GM23248 (cell line): ENCODE data around the gene HNF4A. TPM values are rescaled to one million over a fixed set of nuclear protein-coding genes. Genes with fewer than 3 reads are reported as not detected.
"Not testable (repeated sequence)": the region's sequence is repeated elsewhere in the genome, so short reads cannot be mapped to it uniquely, and the experiment has no call there.

ENCODE experiments used
- DNase-seq: peaks from one replicate; pipeline ENCODE4 v3.0.0-alpha.2; 2015
- H2AFZ ChIP-seq: fragments of 200-600 bp; sonication (generic); 2 replicates; pipeline ENCODE4 v1.6.1; 2016; ENCODE audit warnings: antibody characterized with exemption
- H3F3A ChIP-seq: fragments of 200-600 bp; sonication (generic); 2 replicates; pipeline ENCODE4 v1.6.1; 2016; ENCODE audit warnings: mild to moderate bottlenecking, antibody characterized with exemption, mixed run types; ENCODE audit not compliant: insufficient read depth
- H3K27ac ChIP-seq: fragments of 200-600 bp; sonication (generic); 2 replicates; pipeline ENCODE4 v1.5.1; 2016; ENCODE audit warnings: mild to moderate bottlenecking
- H3K27me3 ChIP-seq: fragments of 200-600 bp; sonication (generic); replicated peaks from 2 replicates; pipeline ENCODE4 v1.6.1; 2016; ENCODE audit warnings: mild to moderate bottlenecking; ENCODE audit not compliant: insufficient read depth
- H3K36me3 ChIP-seq: fragments of 200-600 bp; sonication (generic); 2 replicates; pipeline ENCODE4 v1.6.1; 2016; ENCODE audit warnings: low read depth, mild to moderate bottlenecking
- H3K4me1 ChIP-seq: fragments of 200-600 bp; sonication (generic); 2 replicates; pipeline ENCODE4 v1.6.1; 2016; ENCODE audit warnings: mild to moderate bottlenecking; ENCODE audit not compliant: insufficient read depth
- H3K4me2 ChIP-seq: fragments of 200-600 bp; sonication (generic); one replicate; pipeline ENCODE4 v1.6.1; 2016; ENCODE audit warnings: mild to moderate bottlenecking; ENCODE audit not compliant: unreplicated experiment
- H3K4me3 ChIP-seq: fragments of 200-600 bp; sonication (generic); 2 replicates; pipeline ENCODE4 v1.5.1; 2016; ENCODE audit warnings: mild to moderate bottlenecking
- H3K79me2 ChIP-seq: fragments of 200-600 bp; sonication (generic); 2 replicates; pipeline ENCODE4 v1.6.1; 2016; ENCODE audit warnings: mild to moderate bottlenecking; ENCODE audit not compliant: insufficient read depth
- H3K9ac ChIP-seq: fragments of 200-600 bp; sonication (generic); 2 replicates; pipeline ENCODE4 v1.6.1; 2016; ENCODE audit warnings: mild to moderate bottlenecking
- H3K9me2 ChIP-seq: fragments of 200-600 bp; sonication (generic); 2 replicates; pipeline ENCODE4 v1.6.1; 2016; ENCODE audit warnings: mixed run types, mild to moderate bottlenecking, moderate library complexity; ENCODE audit not compliant: insufficient read depth
- H3K9me3 ChIP-seq: fragments of 200-600 bp; sonication (generic); one replicate; pipeline ENCODE4 v1.6.1; 2017; ENCODE audit warnings: low read depth
- H4K20me1 ChIP-seq: fragments of 200-600 bp; sonication (generic); 2 replicates; pipeline ENCODE4 v1.6.0; 2016; ENCODE audit not compliant: insufficient read depth
- EZH2 ChIP-seq: fragments of 200-600 bp; sonication (generic); IDR thresholded peaks from 2 replicates; pipeline ENCODE4 v1.6.1; 2018; ENCODE audit warnings: antibody characterized with exemption, mild to moderate bottlenecking; ENCODE audit not compliant: insufficient read depth, poor library complexity, severe bottlenecking
- EZH2phosphoT487 ChIP-seq: fragments of 200-600 bp; sonication (generic); IDR thresholded peaks from 2 replicates; pipeline ENCODE4 v1.6.1; 2018; ENCODE audit warnings: antibody characterized with exemption, moderate library complexity, mild to moderate bottlenecking, low read depth; ENCODE audit not compliant: insufficient read depth
- WGBS, 2 experiments: methylation state at CpG; one replicate each; pipeline ENCODE4 v1.1.6; 2015 to 2017; ENCODE audit warnings: low lambda C conversion rate in 2 of 2, low coverage in 1 of 2; ENCODE audit errors: missing lambda C conversion rate in 2 of 2; 5-methylcytosine and 5-hydroxymethylcytosine counted together
- in situ Hi-C: fragments of 300-500 bp; cut with MboI; formaldehyde crosslinking; loops from 2 replicates; pipeline ENCODE4 v1.15.0; 2020
- polyA plus RNA-seq: library from polyadenylated mRNA; unstranded; fragments of >200 nt; fragmentation: Nextera tagmentation; extraction: Ambion mirVana; gene quantifications from 2 replicates; pipeline ENCODE4 v1.2.1, GENCODE V29; 2016
- total RNA-seq: library from RNA; depleted of rRNA; stranded (reverse); fragments of >200 nt; shearing (Covaris generic); gene quantifications from 2 replicates; pipeline ENCODE4 v1.2.3, GENCODE V29; 2014

HNF4A gene
- total and polyA plus RNA-seq, 2 experiments from 2014 or later: not detected

DNA sequence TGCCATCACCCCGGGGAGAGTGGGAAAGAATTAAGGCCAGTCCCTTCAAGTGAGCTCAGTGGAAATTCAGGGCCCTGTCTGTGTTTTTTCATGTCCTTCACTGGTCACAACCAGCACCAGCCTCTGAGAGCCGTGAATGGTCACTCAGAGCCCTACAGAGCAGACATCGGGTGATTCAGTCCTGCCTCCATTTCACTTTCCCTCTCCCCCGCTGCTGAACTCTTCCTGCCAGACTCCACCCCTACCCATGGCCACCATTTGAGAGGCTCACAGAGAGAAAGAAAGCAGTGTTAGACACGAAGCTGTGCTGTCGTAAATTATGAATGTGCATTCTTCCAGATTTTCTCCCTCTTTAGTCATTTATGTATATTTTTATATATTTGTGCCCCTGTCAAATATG, 13.3 kb upstream of the HNF4A start:
- no peak overlapping the region for H3K4me2 ChIP-seq
- H3K27ac ChIP-seq: no peak overlapping the region
- H3K9me2 ChIP-seq: no peaks in the 10 kb centered on the region
- H3F3A ChIP-seq: no peaks in the 10 kb centered on the region
- TF ChIP-seq EZH2 (no peak), EZH2phosphoT487 (no peak)
- H3K4me3 ChIP-seq: no peak overlapping the region
- no peaks in the 10 kb centered on the region for H3K9me3 ChIP-seq
- H3K79me2 ChIP-seq: no peaks in the 10 kb centered on the region
- DNase-seq: peak; percentile 39
- no peaks in the 10 kb centered on the region for H3K36me3 ChIP-seq
- peak overlapping the region; percentile 50 for H2AFZ ChIP-seq
- H4K20me1 ChIP-seq: no peaks in the 10 kb centered on the region
- H3K4me1 ChIP-seq: no peaks in the 10 kb centered on the region
- in situ Hi-C loops: no loop called here
- no peak overlapping the region for H3K9ac ChIP-seq
- WGBS, 2 experiments: 20 to 28% methylated on average over 6 of the region's 6 CpGs
- H3K27me3 ChIP-seq: peaks cover 1% of the 10 kb centered on the region; the same call in 1 of the 2 replicates

DNA sequence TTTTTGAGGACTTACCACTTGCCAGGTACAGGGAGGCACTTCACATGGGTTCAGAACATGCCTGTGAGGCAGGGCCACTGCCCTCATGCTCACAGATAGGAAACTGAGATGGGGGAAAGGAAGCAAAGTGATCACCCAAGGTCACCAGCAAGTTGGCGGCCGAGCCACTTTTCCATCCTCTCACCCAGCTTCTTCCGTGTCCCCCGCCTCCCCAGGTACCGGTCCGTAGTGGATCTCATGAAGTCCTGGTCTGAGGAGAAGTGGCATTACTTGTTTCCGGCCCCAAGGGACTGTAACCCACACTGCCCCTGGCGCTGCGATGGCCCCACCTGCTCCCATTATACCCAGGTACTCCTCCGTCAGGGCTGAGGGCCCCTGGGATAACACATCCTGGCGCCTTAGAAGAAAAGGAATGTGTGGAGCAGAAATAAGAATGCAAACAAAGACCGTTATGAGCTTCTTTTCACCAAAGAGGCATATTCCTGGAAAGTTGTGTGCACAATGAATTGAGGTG, 12.3 kb upstream of the HNF4A start:
- Histone ChIP-seq H2AFZ (no peak overlapping the region), H3K79me2 (no peaks in the 10 kb centered on the region)

DNA sequence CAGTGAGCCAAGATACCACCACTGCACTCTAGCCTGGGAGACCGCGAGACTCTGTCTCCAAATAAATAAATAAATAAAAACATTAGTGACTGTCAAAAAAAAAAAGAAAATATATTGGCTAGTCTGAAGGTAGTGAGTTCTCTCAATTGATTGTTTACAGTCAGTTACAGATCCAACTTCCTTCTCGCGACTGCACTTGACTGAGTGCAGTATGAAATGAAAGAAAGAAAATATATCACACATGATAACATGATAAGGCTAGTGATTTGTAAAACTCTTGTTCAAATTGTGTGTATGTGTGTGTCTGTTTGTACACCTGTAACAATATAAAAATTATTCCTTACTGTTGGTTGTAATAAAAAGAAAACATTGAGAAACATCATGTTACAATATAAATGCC, 10.8 kb upstream of the HNF4A start:
- H3K27me3 ChIP-seq: no peaks in the 10 kb centered on the region

More for the DNA sequence above, 12.3 kb upstream of the HNF4A start:
- H3K4me2 ChIP-seq: no peak overlapping the region
- no peak for DNase-seq
- H3K4me3 ChIP-seq: no peak overlapping the region
- no peaks in the 10 kb centered on the region for H3F3A ChIP-seq
- H3K27ac ChIP-seq: no peak overlapping the region
- H3K9me3 ChIP-seq: no peaks in the 10 kb centered on the region
- no peaks in the 10 kb centered on the region for H4K20me1 ChIP-seq
- H3K9me2 ChIP-seq: no peaks in the 10 kb centered on the region
- no peak overlapping the region for H3K9ac ChIP-seq
- no peaks in the 10 kb centered on the region for H3K36me3 ChIP-seq
- H3K27me3 ChIP-seq: no peaks in the 10 kb centered on the region; the same call in 1 of the 2 replicates
- in situ Hi-C loops: no loop called here
- WGBS, 2 experiments: 82% methylated on average over 12 of the region's 12 CpGs
- no peaks in the 10 kb centered on the region for H3K4me1 ChIP-seq
- TF ChIP-seq EZH2 (no peak), EZH2phosphoT487 (no peak)

DNA sequence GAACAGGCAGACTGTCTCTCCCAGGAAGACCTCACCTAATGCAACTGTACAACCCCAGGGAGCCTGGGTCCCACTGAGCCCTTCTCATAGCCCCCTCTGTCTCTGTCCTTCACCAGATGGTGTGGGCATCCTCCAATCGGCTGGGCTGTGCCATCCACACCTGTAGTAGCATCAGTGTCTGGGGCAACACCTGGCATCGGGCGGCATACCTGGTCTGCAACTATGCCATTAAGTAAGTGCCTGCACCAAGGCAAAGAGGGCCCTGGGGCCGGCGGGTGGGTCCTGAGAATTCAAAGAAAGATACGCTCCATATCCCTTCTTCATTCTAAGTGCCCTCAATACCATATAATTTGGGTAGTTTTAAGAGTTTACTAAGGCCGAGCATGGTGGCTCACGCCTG, 10.4 kb upstream of the HNF4A start:
- Histone ChIP-seq H4K20me1 (no peaks in the 10 kb centered on the region), H3K36me3 (no peaks in the 10 kb centered on the region), H3K9me3 (no peaks in the 10 kb centered on the region), H3K27me3 (no peaks in the 10 kb centered on the region), H3K27ac (no peak overlapping the region), H2AFZ (no peak overlapping the region), H3F3A (no peaks in the 10 kb centered on the region), H3K4me2 (no peak overlapping the region), H3K9me2 (no peaks in the 10 kb centered on the region), H3K79me2 (no peaks in the 10 kb centered on the region), H3K4me1 (no peaks in the 10 kb centered on the region), H3K9ac (no peak overlapping the region), H3K4me3 (no peak overlapping the region)
- WGBS, 2 experiments: 64 to 65% methylated on average over 8 of the region's 8 CpGs
- TF ChIP-seq EZH2 (no peak), EZH2phosphoT487 (no peak)
- in situ Hi-C loops: no loop called here
- no peak for DNase-seq

More for the DNA sequence above, 10.8 kb upstream of the HNF4A start:
- no peaks in the 10 kb centered on the region for H3K9me3 ChIP-seq
- no peaks in the 10 kb centered on the region for H3K79me2 ChIP-seq
- H2AFZ ChIP-seq: no peak overlapping the region
- no peaks in the 10 kb centered on the region for H3K9me2 ChIP-seq
- no peak overlapping the region for H3K9ac ChIP-seq
- no peaks in the 10 kb centered on the region for H3F3A ChIP-seq
- H3K27ac ChIP-seq: no peak overlapping the region
- no peaks in the 10 kb centered on the region for H4K20me1 ChIP-seq
- H3K4me1 ChIP-seq: no peaks in the 10 kb centered on the region
- no peak for DNase-seq
- 74 to 81% methylated on average over 4 of the region's 4 CpGs for WGBS, 2 experiments
- TF ChIP-seq EZH2 (no peak), EZH2phosphoT487 (no peak)
- in situ Hi-C loops: no loop called here
- H3K4me2 ChIP-seq: no peak overlapping the region
- no peaks in the 10 kb centered on the region for H3K36me3 ChIP-seq
- no peak overlapping the region for H3K4me3 ChIP-seq

DNA sequence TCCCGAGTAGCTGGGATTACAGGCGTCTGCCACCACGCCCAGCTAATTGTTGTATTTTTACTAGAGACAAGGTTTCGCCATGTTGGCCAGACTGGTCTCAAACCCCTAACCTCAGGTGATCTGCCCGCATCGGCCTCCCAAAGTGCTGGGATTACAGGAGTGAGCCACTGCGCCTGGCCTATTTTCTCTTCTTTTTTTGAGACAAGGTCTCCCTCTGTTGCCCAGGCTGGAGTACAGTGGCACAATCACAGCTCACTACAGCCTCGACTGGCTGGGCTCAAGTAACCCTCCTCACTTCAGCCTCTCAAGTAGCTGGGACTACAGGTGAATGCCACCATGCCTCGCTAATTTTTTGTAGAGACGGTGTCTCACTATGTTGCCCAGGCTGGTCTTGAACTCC, 9.6 kb upstream of the HNF4A start:
- H3K27me3 ChIP-seq, H3K4me1 ChIP-seq, H3K9me2 ChIP-seq, H3K27ac ChIP-seq, DNase-seq, H3K79me2 ChIP-seq, H4K20me1 ChIP-seq, H3F3A ChIP-seq, H3K36me3 ChIP-seq, H3K9me3 ChIP-seq, H3K4me2 ChIP-seq, H2AFZ ChIP-seq, H3K9ac ChIP-seq, in situ Hi-C loops, H3K4me3 ChIP-seq: not testable (repeated sequence)
- 70 to 75% methylated on average over 10 of the region's 10 CpGs for WGBS, 2 experiments
